ENCODE results near the gene ZNF420.
"Not testable (repeated sequence)": the region's sequence is repeated elsewhere in the genome, so short reads cannot be mapped to it uniquely, and the experiment has no call there.

Gene ZNF420

DNA sequence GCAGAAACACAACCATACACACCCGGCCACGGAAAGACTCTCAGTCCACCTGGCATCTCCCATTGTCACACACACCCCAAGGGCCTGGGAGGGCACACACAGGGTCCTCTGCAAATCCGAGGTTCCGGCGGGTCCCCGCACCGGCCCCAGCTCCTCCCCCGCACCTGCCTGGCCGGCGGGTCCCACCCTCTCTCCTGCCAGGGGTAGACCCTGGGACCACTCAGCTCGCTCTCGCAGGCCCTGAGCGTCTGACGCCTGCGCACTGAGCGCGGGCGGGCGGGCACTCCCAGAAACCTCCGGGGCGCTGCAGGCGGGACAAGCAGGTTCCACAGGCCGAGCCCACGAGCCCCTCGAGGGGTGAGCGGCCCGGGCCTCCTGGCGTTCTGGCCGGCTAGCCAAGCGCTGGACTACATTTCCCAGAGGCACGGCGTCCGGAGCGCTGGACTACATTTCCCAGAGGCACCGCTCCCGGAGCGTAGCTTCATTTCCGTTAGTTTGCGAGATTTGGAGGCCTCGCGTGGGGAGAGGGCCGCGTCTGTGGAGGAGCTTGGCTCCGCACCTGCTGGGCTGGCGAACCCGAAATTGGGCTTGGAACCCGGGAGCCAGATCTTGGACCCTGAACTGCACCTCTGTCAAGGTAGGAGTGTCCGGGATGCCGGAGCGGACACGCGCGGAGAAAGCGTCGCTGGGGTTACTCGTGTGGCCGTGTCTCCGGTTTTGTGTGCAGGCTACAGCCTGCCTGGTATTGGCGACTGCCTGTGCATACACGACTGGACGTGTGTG is at the start of gene ZNF420:
Gene ZNF420, plus strand, starts transcription at position 500 of the 783 bp plus-strand sequence. CDS start 10,686 bp downstream, outside the sequence.
- DNase-seq, result peak; percentile 74 to 76

- no peak for DNase-seq
Measured at GRCh38 chr19:37045140-37045539, 33.1 kb upstream of the ZNF420 start.

DNA sequence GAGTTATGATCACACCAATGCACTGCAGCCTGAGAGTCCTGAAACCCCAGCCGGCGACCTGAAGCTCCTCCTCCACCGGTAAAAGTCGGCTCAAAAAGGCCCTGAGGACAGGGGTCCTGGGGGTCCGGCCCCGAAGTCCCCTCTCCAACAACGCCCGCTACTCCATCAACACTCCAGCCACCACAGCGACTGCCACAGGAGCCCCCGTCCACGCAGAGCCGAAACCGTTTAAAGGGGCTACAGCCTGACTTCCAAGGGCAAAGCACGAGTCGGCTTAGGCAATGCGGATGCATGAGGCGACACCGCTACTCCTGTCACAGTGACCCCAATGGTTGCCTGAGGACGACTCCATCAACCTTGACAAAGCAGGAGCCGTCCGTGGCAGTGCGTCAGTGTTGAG is 22.9 kb upstream of the ZNF420 start:
- DNase-seq, result no peak

GRCh38 chr19:37056776-37057175 is 21.5 kb upstream of the ZNF420 start:
- DNase-seq, result no peak

DNA sequence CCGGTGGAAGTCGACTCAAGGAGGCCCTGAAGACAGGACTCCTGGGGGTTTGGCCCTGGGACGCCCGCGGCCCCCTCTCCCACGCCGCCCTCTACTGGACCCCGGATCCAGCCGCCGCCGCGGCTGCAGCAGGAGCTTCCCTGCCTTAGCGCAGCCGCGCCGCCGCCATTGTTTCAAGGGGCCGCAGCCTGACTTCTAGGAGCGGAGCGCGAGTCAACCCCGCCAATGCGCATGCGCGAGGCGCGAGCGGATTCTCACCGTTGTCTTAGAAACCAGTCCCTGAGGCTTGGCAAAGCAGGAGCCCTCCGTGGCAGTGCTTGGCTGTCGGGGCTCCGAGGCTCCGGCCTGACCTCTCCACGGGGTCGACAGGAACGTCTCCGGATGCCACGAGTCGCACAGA is 19.1 kb upstream of the ZNF420 start:
- DNase-seq, result no peak

DNA sequence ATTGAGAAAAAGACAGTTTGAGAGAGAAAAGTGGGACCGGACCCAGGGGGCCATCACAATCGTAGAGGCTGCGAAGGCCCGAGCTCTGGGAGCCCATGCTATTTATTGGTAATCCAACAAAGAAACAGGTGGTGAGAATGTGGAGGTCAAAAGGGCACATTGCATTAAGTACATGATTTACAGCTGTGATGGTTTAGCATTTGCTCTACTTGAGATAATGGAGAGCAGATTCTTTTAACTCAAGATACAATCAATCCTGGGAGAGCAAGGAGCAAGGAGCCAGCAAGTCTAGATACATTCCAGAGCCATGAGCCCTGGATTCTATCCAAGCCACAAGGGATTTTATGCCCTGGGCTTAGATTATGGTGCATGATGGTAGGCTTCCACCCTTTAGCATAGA is 13.3 kb upstream of the ZNF420 start:
- DNase-seq, result not testable (repeated sequence)

- no peak for DNase-seq
Measured at GRCh38 chr19:37074111-37074510, 4.1 kb upstream of the ZNF420 start.

- no peak for DNase-seq
Measured at GRCh38 chr19:37074819-37075362, 3.3 kb upstream of the ZNF420 start.

- not testable (repeated sequence) for DNase-seq
Measured at GRCh38 chr19:37076524-37076923, 1.7 kb upstream of the ZNF420 start.

DNA sequence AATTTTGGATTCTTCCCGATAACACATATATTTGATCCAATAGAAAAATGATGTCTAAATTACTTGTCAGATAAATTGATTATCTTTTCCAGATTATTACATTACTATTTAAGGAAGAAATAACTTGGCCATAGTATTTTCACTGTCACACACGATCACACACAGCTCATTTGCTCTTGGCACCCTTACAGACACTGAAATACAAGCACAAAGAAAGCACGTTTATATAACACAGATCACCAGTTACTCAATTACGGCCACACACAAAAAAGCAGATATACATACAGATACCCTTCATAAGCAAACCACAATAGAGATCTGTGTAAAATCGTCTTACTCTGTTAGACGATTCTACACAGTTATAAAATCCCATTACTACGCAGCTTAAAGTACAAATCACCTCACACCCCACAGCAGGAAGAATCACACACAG is 716 bp upstream of the ZNF420 start:
- no peak for DNase-seq

GRCh38 chr19:37078717-37079032 is 442 bp downstream of the ZNF420 start:
- no peak for DNase-seq

DNA sequence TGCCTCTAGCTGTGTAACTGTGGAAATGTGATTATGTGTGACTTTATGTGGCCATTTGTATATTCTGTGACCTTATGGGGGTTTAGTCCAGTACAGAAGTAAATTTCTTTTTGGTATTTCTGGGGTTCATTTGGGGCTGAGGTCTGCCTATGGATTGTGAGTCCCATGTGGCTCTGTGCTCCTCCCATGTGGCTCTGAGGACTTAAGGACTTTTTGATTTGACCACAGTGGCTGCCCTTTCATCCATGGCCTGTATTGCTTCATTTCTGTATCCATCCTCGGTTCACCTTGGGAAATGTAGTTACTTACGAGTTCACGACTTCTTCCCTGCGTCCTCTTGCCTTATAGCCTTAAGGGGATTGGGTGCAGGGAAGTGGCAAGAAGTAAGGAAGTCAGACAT is 1.0 kb downstream of the ZNF420 start:
- DNase-seq, result no peak

GRCh38 chr19:37082307-37082706 is 4.1 kb downstream of the ZNF420 start:
- no peak for DNase-seq

GRCh38 chr19:37087110-37087509 is 8.9 kb downstream of the ZNF420 start:
- no peak for DNase-seq

DNA sequence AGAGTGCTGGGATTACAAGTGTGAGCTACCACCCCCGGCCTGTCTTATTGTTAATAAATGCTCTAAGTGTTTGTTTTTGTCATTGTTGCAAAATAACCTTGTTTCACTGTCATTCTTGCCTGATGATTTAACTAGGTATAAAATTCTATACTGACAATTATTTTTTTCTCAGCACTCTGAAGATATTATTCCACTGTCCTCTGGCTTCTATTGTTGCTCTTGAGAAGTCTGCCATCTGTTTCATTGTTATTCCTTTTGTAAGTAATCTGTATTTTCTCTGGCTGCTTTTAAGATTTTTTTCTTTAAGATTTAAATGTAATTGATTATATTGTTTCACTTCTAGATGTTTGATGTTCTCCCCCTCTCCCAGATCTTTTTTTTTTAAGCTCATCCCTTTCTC is 17.6 kb downstream of the ZNF420 start:
- no peak for DNase-seq

DNA sequence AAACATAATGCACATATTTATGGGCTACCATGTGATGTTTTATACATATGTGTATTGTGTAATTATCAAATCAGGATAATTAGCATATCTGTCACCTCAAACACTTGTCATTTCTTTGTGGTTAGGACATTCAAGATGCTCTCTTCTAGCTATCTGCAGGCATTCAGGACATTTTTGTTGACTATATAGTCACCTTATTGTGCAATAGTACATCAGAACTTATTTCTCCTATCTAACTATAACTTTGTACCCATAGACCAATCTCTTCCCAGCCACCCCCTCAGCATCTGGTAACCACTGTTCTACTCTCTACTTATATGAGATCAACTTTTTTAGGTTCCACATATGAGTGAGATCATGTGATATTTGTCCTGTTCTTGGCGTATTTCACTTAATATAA is 20.3 kb downstream of the ZNF420 start:
- DNase-seq, result no peak

DNA sequence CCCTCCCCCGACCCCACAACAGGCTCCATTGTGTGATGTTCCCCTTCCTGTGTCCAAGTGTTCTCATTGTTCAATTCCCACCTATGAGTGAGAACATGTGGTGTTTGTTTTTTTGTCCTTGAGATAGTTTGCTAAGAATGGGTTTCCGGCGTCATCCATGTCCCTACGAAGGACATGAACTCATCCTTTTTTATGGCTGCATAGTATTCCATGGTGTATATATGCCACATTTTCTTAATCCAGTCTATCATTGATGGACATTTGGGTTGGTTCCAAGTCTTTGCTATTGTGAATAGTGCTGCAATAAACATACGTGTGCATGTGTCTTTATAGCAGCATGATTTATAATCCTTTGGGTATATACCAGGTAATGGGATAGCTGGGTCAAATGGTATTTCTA is 25.9 kb downstream of the ZNF420 start:
- not testable (repeated sequence) for DNase-seq

- DNase-seq, result not testable (repeated sequence)
Measured at GRCh38 chr19:37111753-37112152, 33.5 kb downstream of the ZNF420 start.

- no peak for DNase-seq
Measured at GRCh38 chr19:37114001-37114400, 35.8 kb downstream of the ZNF420 start.

DNA sequence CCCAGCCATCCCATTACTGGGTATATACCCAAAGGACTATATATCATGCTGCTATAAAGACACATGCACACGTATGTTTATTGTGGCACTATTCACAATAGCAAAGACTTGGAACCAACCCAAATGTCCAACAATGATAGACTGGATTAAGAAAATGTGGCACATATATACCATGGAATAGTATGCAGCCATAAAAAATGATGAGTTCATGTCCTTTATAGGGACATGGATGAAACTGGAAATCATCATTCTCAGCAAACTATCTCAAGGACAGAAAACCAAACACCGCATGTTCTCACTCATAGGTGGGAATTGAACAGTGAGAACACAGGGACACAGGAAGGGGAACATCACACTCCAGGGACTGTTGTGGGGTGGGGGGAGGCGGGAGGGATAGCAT is 43.9 kb downstream of the ZNF420 start:
- not testable (repeated sequence) for DNase-seq

GRCh38 chr19:37127999-37128820 is 50.0 kb downstream of the ZNF420 start:
- no peak for DNase-seq

DNA sequence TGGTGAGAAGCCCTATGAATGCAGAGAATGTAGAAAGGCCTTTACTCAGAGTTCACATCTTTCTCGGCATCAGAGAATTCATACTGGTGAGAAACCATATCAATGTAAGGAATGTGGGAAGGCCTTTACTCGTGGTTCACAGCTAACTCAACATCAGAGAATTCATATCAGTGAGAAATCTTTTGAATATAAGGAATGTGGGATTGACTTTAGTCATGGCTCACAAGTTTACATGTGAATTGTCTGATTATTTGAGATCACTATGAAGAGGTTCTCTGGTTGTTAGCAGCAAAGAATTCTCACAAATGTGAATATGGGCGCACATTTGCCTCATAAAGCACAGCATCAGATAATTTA is 50.6 kb downstream of the ZNF420 start:
- no peak for DNase-seq

DNA sequence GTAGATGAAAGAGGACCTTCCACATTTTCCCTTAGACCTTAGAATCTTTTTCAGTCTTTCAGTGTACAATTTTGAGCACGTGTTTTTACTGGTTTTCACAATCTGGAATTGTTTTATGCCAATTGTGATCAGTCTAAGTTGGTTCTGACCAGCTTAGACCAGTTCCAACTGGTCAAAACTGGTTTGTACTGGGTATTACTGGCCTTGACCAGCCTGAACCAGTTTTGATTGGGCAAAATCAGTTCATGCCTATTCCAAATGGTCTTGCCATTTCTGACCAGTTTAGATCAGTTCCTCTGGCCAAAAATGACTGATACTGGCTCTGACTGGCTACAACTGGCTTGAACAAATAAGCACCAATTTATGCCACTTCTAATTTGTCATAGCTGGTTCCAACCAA is 57.9 kb downstream of the ZNF420 start:
- no peak for DNase-seq

- no peak for DNase-seq
Measured at GRCh38 chr19:37148214-37148613, 70.0 kb downstream of the ZNF420 start.

Data from stimulated activated CD4-positive, alpha-beta T cell treated with anti-CD3 and anti-CD28 coated beads, Interleukin-2, amount 100 ng/mL, for 48 hours (primary cell).